CD14-positive monocyte (primary cell): ENCODE measurements around the gene MEPCE. TPM values are rescaled to one million over a fixed set of nuclear protein-coding genes. Genes with fewer than 3 reads are reported as not detected.

ENCODE experiments used
- DNase-seq, 3 donors: peaks; one replicate each; pipeline ENCODE4 v3.0.0-alpha.2; 2011 to 2022
- H2AFZ ChIP-seq: 2 replicates; pipeline ENCODE4 v1.6.0; 2012; ENCODE audit warnings: mild to moderate bottlenecking, low read depth, low read length, inconsistent platforms; ENCODE audit not compliant: insufficient read depth, poor library complexity, severe bottlenecking
- H3K27ac ChIP-seq, 2 donors: 1 replicate in 1 of 2; 2 replicates in 1 of 2; pipeline ENCODE4 v1.5.1; 2012 to 2013; ENCODE audit warnings: low read length in 2 of 2, control low read depth in 1 of 2, inconsistent platforms in 1 of 2, low read depth in 1 of 2, mild to moderate bottlenecking in 1 of 2
- H3K27me3 ChIP-seq, 2 donors: one replicate each; pipeline versions ENCODE4 v1.6.0 to v1.6.1; 2011 to 2013; ENCODE audit warnings: low read length in 2 of 2; ENCODE audit not compliant: control insufficient read depth in 2 of 2, insufficient read depth in 2 of 2
- H3K36me3 ChIP-seq, 2 donors: replicated peaks in 1 of 2; 1 replicate in 1 of 2; 2 replicates in 1 of 2; pipeline versions ENCODE4 v1.5.1 to v1.6.1; 2012 to 2013; ENCODE audit warnings: low read length in 2 of 2, control low read depth in 1 of 2, inconsistent platforms in 1 of 2, mild to moderate bottlenecking in 1 of 2; ENCODE audit not compliant: insufficient read depth in 2 of 2, control insufficient read depth in 1 of 2
- H3K4me1 ChIP-seq, 2 donors: 1 replicate in 1 of 2; 2 replicates in 1 of 2; pipeline versions ENCODE4 v1.5.1 to v1.6.1; 2012 to 2013; ENCODE audit warnings: low read length in 2 of 2, control low read depth in 1 of 2, inconsistent platforms in 1 of 2, mild to moderate bottlenecking in 1 of 2, moderate library complexity in 1 of 2; ENCODE audit not compliant: insufficient read depth in 2 of 2, control insufficient read depth in 1 of 2
- H3K4me2 ChIP-seq: replicated peaks from 2 replicates; pipeline ENCODE3; 2012; ENCODE audit warnings: low read length, moderate library complexity, mild to moderate bottlenecking; ENCODE audit not compliant: poor library complexity, severe bottlenecking; ENCODE audit errors: extremely low read depth
- H3K4me3 ChIP-seq, 3 experiments: fragments of 200-600 bp in 1 of 3; sonication (generic) in 1 of 3; replicated peaks in 1 of 3; 1 replicate in 2 of 3; 2 replicates in 1 of 3; pipeline ENCODE4 v1.5.1; 2011 to 2013; ENCODE audit warnings: low read length in 3 of 3, mild to moderate bottlenecking in 3 of 3, control low read depth in 2 of 3, low read depth in 2 of 3, inconsistent platforms in 1 of 3, moderate library complexity in 1 of 3
- H3K79me2 ChIP-seq: 2 replicates; pipeline ENCODE4 v1.6.0; 2012; ENCODE audit warnings: mild to moderate bottlenecking, control low read depth, inconsistent platforms, low read length, moderate library complexity; ENCODE audit not compliant: insufficient read depth
- H3K9ac ChIP-seq: 2 replicates; pipeline ENCODE4 v1.6.0; 2017; ENCODE audit warnings: low read length, mild to moderate bottlenecking; ENCODE audit not compliant: insufficient read depth, poor library complexity, severe bottlenecking
- H3K9me3 ChIP-seq, 2 donors: replicated peaks in 1 of 2; 1 replicate in 1 of 2; 2 replicates in 1 of 2; pipeline versions ENCODE4 v1.5.1 to v1.6.1; 2012 to 2013; ENCODE audit warnings: low read length in 2 of 2, control low read depth in 1 of 2; ENCODE audit not compliant: control insufficient read depth in 1 of 2, insufficient read depth in 1 of 2
- H4K20me1 ChIP-seq: 2 replicates; pipeline ENCODE4 v1.6.0; 2012; ENCODE audit warnings: mild to moderate bottlenecking, low read length, control low read depth, moderate library complexity; ENCODE audit not compliant: insufficient read depth
- H3K27ac Mint-ChIP-seq, 7 donors: one replicate each; pipeline ENCODE4 v1.8.0; 2020; ENCODE audit warnings: mild to moderate bottlenecking in 7 of 7, mixed read lengths in 7 of 7, moderate library complexity in 6 of 7, inconsistent platforms in 2 of 7
- H3K27me3 Mint-ChIP-seq, 3 donors: one replicate each; pipeline ENCODE4 v1.8.0; 2021 to 2022; ENCODE audit warnings: low read depth in 3 of 3, mild to moderate bottlenecking in 3 of 3, mixed read lengths in 3 of 3, moderate library complexity in 3 of 3, inconsistent platforms in 1 of 3
- H3K36me3 Mint-ChIP-seq, 2 donors: one replicate each; pipeline ENCODE4 v1.8.0; 2020; ENCODE audit warnings: mixed read lengths in 2 of 2, inconsistent platforms in 1 of 2, mild to moderate bottlenecking in 1 of 2
- H3K4me1 Mint-ChIP-seq: one replicate; pipeline ENCODE4 v1.8.0; 2020; ENCODE audit warnings: mild to moderate bottlenecking, mixed read lengths
- H3K4me3 Mint-ChIP-seq, 2 donors: one replicate each; pipeline ENCODE4 v1.8.0; 2020; ENCODE audit warnings: mild to moderate bottlenecking in 2 of 2, mixed read lengths in 2 of 2, moderate library complexity in 1 of 2
- H3K9me3 Mint-ChIP-seq, 7 donors: one replicate each; pipeline ENCODE4 v1.8.0; 2020 to 2022; ENCODE audit warnings: mixed read lengths in 7 of 7, mild to moderate bottlenecking in 6 of 7, moderate library complexity in 6 of 7, inconsistent platforms in 2 of 7
- WGBS: methylation state at CpG from one replicate; pipeline ENCODE4 v1.1.5; 2013; ENCODE audit warnings: missing lambda C conversion rate; ENCODE audit not compliant: insufficient coverage; 5-methylcytosine and 5-hydroxymethylcytosine counted together
- intact Hi-C, 2 donors: fragments of 100-400 bp; cut with micrococcal nuclease; formaldehyde crosslinking; loops; one replicate each; pipeline versions ENCODE4 v1.15.0 to v1.15.1; 2023
- polyA plus RNA-seq, 3 donors: library from polyadenylated mRNA; depleted of rRNA in 1 of 3; unstranded in 2 of 3; stranded (reverse) in 1 of 3; fragments of 300-500 nt in 2 of 3; fragments of >200 nt in 1 of 3; fragmentation: Illumina TruSeq in 2 of 3; gene quantifications; 1 replicate in 2 of 3; 2 replicates in 1 of 3; pipeline ENCODE4 v1.2.3, GENCODE V29; 2012 to 2021
- TF ChIP-seq, protein P1 (sequence below): fragments of 200-600 bp; IDR thresholded peaks from one replicate; pipeline ENCODE4 v1.8.0; 2022; ENCODE audit warnings: antibody characterized with exemption, mild to moderate bottlenecking

The MEPCE gene
- polyA plus RNA-seq, 3 donors = 2.9 to 43.2 (median 3.3) TPM

DNA sequence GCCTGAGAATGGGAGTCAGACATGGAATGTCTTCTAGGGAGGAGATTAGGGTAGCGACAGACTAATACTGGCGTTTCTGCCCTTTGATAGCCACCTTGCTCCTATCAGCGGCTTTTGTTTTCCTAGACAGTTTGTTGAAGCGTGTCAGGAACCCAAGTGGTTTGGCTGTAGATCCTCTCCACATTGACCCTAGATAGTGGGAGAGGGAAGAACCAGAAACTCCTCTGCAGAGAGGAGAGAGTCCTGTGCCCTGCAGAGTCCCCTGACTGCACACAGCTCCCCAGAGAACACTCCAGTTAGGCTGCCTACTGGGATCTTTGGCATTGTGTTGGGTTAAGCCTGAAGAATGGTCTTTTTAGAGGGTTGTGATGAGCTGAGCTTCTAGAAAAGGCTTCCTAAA, 2.4 kb downstream of the MEPCE start:
- no peak overlapping the region for H3K9ac ChIP-seq
- peak overlapping the region in 1 of 2 donors; percentile 11 for H3K27ac ChIP-seq
- Mint-ChIP-seq H3K4me1 (peaks cover 43% of the 10 kb centered on the region), H3K9me3 (peaks cover 0 to 2% (median 0%) of the 10 kb centered on the region in 7 donors), H3K4me3 (peak overlapping the region in 1 of 2 donors; percentile 45), H3K27ac (peak overlapping the region in 3 of 7 donors; percentile 14 to 79 (median 22)), H3K36me3 (peaks cover 27 to 37% of the 10 kb centered on the region in 2 donors), H3K27me3 (peaks cover 0 to 6% (median 1%) of the 10 kb centered on the region in 3 donors)
- no peak overlapping the region for H3K4me3 ChIP-seq
- intact Hi-C loops = loop anchor here in 1 of 2 donors (10.0 kb wide), 1 partner anchor 243 kb away; the partner anchor contains the start of gene GNB2
- TF ChIP-seq, protein P1, sequence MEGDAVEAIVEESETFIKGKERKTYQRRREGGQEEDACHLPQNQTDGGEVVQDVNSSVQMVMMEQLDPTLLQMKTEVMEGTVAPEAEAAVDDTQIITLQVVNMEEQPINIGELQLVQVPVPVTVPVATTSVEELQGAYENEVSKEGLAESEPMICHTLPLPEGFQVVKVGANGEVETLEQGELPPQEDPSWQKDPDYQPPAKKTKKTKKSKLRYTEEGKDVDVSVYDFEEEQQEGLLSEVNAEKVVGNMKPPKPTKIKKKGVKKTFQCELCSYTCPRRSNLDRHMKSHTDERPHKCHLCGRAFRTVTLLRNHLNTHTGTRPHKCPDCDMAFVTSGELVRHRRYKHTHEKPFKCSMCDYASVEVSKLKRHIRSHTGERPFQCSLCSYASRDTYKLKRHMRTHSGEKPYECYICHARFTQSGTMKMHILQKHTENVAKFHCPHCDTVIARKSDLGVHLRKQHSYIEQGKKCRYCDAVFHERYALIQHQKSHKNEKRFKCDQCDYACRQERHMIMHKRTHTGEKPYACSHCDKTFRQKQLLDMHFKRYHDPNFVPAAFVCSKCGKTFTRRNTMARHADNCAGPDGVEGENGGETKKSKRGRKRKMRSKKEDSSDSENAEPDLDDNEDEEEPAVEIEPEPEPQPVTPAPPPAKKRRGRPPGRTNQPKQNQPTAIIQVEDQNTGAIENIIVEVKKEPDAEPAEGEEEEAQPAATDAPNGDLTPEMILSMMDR = no peak
- H3K36me3 ChIP-seq = peaks cover 18 to 25% of the 10 kb centered on the region in 2 donors
- H3K4me2 ChIP-seq = no peak overlapping the region
- peaks cover 69% of the 10 kb centered on the region for H3K79me2 ChIP-seq
- H3K9me3 ChIP-seq = no peaks in the 10 kb centered on the region
- H2AFZ ChIP-seq = no peak overlapping the region
- DNase-seq = no peak
- peaks cover 40 to 57% of the 10 kb centered on the region in 2 donors for H3K4me1 ChIP-seq
- 100% methylated on average over 1 of the region's 4 CpGs for whole genome bisulfite sequencing
- peaks cover 12% of the 10 kb centered on the region for H4K20me1 ChIP-seq
- no peaks in the 10 kb centered on the region for H3K27me3 ChIP-seq

DNA sequence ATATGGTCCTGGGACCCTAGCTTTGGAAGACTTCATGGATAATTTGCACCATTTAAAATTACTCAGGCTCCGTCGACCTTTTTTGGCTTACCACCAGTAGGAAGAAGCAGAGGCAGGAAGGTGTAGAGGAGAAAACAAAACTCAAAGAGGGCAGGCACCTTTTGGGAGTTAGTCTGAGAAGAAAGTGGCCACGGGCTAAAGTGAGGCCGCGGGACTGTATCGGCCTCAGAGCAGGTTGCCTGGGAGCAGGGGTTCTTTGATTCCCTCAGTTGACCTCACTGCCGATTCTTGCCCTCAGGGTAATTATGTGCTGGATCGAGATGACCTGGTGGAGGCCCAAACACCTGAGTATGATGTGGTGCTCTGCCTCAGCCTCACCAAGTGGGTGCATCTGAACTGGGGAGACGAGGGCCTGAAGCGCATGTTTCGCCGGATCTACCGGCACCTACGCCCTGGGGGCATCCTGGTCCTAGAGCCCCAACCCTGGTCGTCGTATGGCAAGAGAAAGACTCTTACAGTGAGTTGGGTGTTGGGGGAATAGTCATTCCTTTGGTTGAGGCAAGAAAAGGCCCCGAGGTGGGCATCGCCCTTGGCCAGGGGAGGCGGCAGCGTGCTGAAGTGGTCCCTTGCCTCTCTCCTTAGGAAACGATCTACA, 3.1 kb downstream of the MEPCE start:
- Histone ChIP-seq H4K20me1 (peaks cover 12% of the 10 kb centered on the region), H3K36me3 (peaks cover 18 to 25% of the 10 kb centered on the region in 2 donors), H3K4me3 (no peak overlapping the region), H3K27me3 (no peaks in the 10 kb centered on the region), H3K27ac (peak overlapping the region in 1 of 2 donors; percentile 11), H3K9me3 (no peaks in the 10 kb centered on the region), H3K79me2 (peaks cover 69% of the 10 kb centered on the region), H3K4me1 (peaks cover 37 to 55% of the 10 kb centered on the region in 2 donors), H3K4me2 (no peak overlapping the region), H2AFZ (no peak overlapping the region), H3K9ac (no peak overlapping the region)
- H3K4me1 Mint-ChIP-seq = peaks cover 41% of the 10 kb centered on the region
- no peak for DNase-seq
- H3K27ac Mint-ChIP-seq = peak overlapping the region in 2 of 7 donors; percentile 14 to 52
- intact Hi-C loops = loop anchor here in 1 of 2 donors (10.0 kb wide), 1 partner anchor 242 kb away; the partner anchor contains the start of gene GNB2
- H3K4me3 Mint-ChIP-seq = peak overlapping the region in 1 of 2 donors; percentile 3
- peaks cover 27 to 37% of the 10 kb centered on the region in 2 donors for H3K36me3 Mint-ChIP-seq
- H3K9me3 Mint-ChIP-seq = peaks cover 0 to 2% (median 0%) of the 10 kb centered on the region in 7 donors
- TF ChIP-seq, protein P1 = no peak
- 95% methylated on average over 15 of the region's 21 CpGs for WGBS
- H3K27me3 Mint-ChIP-seq = peaks cover 0 to 5% (median 1%) of the 10 kb centered on the region in 3 donors
